GM18858 (cell line): ENCODE measurements around the gene ME3.
"Not testable (repeated sequence)": the region's sequence is repeated elsewhere in the genome, so short reads cannot be mapped to it uniquely, and the experiment has no call there.

Experiments used
- ATAC-seq: cut with Tn5 transposase; IDR thresholded peaks from one replicate; pipeline ENCODE4 v1.9.1; 2021; ENCODE audit not compliant: unreplicated experiment

The ME3 gene

GRCh38 chr11:86444981-86445380 lies 227.4 kb downstream of the ME3 start:
- ATAC-seq = no peak

GRCh38 chr11:86443415-86443814 lies 229.0 kb downstream of the ME3 start:
- no peak for ATAC-seq

- ATAC-seq = no peak
Observed at GRCh38 chr11:86442827-86443226, 229.6 kb downstream of the ME3 start.

- ATAC-seq = no peak
Observed at GRCh38 chr11:86442420-86442819, 230.0 kb downstream of the ME3 start.

GRCh38 chr11:86440843-86441242 lies 231.6 kb downstream of the ME3 start:
- ATAC-seq = no peak

GRCh38 chr11:86440305-86440716 lies 232.1 kb downstream of the ME3 start:
- ATAC-seq = no peak

- no peak for ATAC-seq
Observed at GRCh38 chr11:86438685-86439084, 233.7 kb downstream of the ME3 start.

GRCh38 chr11:86435711-86436110 lies 236.7 kb downstream of the ME3 start:
- no peak for ATAC-seq

- not testable (repeated sequence) for ATAC-seq
Observed at GRCh38 chr11:86433361-86434095, 238.9 kb downstream of the ME3 start.

- no peak for ATAC-seq
Observed at GRCh38 chr11:86431258-86431657, 241.2 kb downstream of the ME3 start.

- no peak for ATAC-seq
Observed at GRCh38 chr11:86427441-86427840, 245.0 kb downstream of the ME3 start.

- ATAC-seq = not testable (repeated sequence)
Observed at GRCh38 chr11:86423488-86423887, 248.9 kb downstream of the ME3 start.

- no peak for ATAC-seq
Observed at GRCh38 chr11:86422371-86422770, 250.0 kb downstream of the ME3 start.

GRCh38 chr11:86421946-86422345 lies 250.5 kb downstream of the ME3 start:
- ATAC-seq = no peak

- ATAC-seq = no peak
Observed at GRCh38 chr11:86418917-86419316, 253.5 kb downstream of the ME3 start.

GRCh38 chr11:86418513-86418912 lies 253.9 kb downstream of the ME3 start:
- no peak for ATAC-seq

GRCh38 chr11:86418106-86418505 lies 254.3 kb downstream of the ME3 start:
- no peak for ATAC-seq

GRCh38 chr11:86416951-86417350 lies 255.5 kb downstream of the ME3 start:
- ATAC-seq = not testable (repeated sequence)

- no peak for ATAC-seq
Observed at GRCh38 chr11:86416494-86416893, 255.9 kb downstream of the ME3 start.

- ATAC-seq = no peak
Observed at GRCh38 chr11:86415026-86415425, 257.4 kb downstream of the ME3 start.

GRCh38 chr11:86414032-86414431 lies 258.4 kb downstream of the ME3 start:
- no peak for ATAC-seq

- no peak for ATAC-seq
Observed at GRCh38 chr11:86408845-86409244, 263.6 kb downstream of the ME3 start.

GRCh38 chr11:86403458-86403857 lies 269.0 kb downstream of the ME3 start:
- no peak for ATAC-seq
